GM12801 (cell line): ENCODE results near the gene ERC1.

Source experiments
- TF ChIP-seq, protein P1 (sequence below): IDR thresholded peaks from one replicate; pipeline ENCODE4 v1.5.1; 2011; ENCODE audit warnings: control low read depth; ENCODE audit not compliant: insufficient read length; ENCODE audit errors: extremely low read depth

ERC1 gene

GRCh38 chr12:1132311-1132710 lies 141.3 kb downstream of the ERC1 start:
- TF ChIP-seq, protein P1, sequence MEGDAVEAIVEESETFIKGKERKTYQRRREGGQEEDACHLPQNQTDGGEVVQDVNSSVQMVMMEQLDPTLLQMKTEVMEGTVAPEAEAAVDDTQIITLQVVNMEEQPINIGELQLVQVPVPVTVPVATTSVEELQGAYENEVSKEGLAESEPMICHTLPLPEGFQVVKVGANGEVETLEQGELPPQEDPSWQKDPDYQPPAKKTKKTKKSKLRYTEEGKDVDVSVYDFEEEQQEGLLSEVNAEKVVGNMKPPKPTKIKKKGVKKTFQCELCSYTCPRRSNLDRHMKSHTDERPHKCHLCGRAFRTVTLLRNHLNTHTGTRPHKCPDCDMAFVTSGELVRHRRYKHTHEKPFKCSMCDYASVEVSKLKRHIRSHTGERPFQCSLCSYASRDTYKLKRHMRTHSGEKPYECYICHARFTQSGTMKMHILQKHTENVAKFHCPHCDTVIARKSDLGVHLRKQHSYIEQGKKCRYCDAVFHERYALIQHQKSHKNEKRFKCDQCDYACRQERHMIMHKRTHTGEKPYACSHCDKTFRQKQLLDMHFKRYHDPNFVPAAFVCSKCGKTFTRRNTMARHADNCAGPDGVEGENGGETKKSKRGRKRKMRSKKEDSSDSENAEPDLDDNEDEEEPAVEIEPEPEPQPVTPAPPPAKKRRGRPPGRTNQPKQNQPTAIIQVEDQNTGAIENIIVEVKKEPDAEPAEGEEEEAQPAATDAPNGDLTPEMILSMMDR: no peak

DNA sequence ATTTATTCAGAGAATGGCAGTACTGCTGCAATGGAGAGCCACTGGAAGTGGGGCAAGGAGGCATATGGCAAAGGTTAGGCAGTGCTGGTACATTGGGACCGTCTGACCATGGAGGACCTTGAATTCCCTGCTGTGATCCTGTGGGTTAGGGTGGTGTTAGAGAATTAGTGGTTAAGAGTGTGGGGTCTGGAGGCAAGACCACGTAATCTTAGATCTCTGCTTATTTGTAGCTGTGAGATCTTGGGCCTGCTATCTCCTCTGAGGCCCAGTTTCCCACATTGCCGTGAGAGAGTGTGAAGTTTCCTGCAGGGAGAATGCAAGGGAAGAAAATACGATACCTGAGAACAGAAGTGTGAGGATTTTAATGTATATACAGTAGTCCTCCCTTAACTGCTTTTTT lies 147.7 kb downstream of the ERC1 start:
- TF ChIP-seq, protein P1: no peak

- TF ChIP-seq, protein P1: no peak
Observed at GRCh38 chr12:1147821-1148220, 156.8 kb downstream of the ERC1 start.

DNA sequence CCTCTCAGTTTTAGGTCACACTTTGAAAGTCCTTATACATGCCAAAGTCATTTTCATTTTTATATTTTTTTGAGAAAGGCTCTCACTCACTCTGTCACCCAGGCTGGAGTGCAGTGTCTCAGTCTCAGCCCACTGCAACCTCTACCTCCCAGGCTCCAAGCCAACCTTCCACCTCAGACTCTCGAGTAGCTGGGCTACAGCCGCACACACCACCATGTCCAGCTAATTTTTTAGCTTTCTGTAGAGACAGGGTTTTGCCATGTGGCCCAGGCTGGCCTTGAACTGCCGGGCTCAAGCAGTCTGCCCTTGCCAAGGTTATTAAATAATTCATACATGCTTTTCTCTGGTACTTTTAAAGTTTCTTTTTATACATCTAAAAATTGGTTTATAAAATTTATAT lies 166.0 kb downstream of the ERC1 start:
- TF ChIP-seq, protein P1: no peak

GRCh38 chr12:1161197-1161596 lies 170.2 kb downstream of the ERC1 start:
- TF ChIP-seq, protein P1: no peak

DNA sequence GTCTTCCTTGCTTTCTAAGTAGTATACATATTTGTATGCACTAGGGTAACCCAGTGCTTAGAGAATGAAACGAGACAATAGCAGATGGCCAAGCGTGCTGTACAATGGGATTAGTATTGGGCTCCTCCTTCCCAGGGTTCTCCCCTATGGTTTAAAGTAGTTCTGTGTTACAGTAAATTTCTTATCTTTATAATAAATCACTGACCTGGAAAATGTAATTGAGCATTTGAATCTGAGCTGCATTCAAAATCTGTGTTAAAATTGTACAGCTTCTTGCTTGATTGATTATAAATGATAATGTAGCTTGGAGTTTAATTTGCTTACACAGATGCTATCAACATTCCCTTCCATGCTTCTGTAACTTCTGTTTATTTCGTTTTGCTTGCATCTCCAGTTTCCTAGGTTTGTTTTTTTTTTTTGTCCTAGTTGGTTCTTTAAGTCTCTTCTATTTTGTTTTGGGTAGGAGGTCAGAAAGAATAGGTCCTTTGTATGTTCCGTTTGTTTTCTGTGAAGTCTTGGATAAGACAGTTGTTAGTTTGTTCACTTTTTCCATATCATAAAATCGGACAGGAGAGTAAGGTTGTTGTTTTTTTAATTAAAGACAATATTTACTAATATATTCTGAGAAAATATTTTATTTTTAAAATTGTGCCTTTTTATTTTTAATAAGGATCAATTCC lies 171.2 kb downstream of the ERC1 start:
- TF ChIP-seq, protein P1: no peak

- TF ChIP-seq, protein P1: no peak
Observed at GRCh38 chr12:1167784-1168183, 176.8 kb downstream of the ERC1 start.
